HG02623 (cell line): ENCODE measurements around the gene EPHA6.
"Not testable (repeated sequence)": the region's sequence is repeated elsewhere in the genome, so short reads cannot be mapped to it uniquely, and the experiment has no call there.

Experiments used
- ATAC-seq: cut with Tn5 transposase; IDR thresholded peaks from one replicate; pipeline ENCODE4 v1.9.1; 2021; ENCODE audit warnings: moderate library complexity; ENCODE audit not compliant: unreplicated experiment

Gene EPHA6

GRCh38 chr3:97010881-97011657, 196.7 kb downstream of the EPHA6 start:
- ATAC-seq: no peak

- ATAC-seq: no peak
These were observed 207.4 kb downstream of the EPHA6 start for GRCh38 chr3:97021778-97022177.

- ATAC-seq: not testable (repeated sequence)
These were observed 211.2 kb downstream of the EPHA6 start for GRCh38 chr3:97025612-97026011.

DNA sequence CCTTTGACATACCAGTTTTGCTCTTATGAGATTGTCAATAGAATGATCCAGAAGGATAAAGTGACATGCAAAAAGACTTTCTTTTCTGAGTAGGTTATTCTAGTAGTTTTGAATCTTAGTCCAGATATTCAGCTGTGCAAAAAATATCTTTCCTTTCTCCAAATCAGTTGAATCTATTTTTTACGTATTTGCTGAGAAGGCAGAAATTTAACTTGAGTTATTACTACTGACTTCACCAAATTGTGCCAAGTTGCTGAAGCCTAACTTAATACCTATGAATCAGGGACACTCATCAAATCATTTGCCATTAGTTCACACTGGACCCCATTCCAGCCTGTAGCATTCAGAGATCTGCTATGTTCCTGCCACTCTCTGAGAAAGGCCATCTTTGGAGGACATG, 215.6 kb downstream of the EPHA6 start:
- no peak for ATAC-seq

DNA sequence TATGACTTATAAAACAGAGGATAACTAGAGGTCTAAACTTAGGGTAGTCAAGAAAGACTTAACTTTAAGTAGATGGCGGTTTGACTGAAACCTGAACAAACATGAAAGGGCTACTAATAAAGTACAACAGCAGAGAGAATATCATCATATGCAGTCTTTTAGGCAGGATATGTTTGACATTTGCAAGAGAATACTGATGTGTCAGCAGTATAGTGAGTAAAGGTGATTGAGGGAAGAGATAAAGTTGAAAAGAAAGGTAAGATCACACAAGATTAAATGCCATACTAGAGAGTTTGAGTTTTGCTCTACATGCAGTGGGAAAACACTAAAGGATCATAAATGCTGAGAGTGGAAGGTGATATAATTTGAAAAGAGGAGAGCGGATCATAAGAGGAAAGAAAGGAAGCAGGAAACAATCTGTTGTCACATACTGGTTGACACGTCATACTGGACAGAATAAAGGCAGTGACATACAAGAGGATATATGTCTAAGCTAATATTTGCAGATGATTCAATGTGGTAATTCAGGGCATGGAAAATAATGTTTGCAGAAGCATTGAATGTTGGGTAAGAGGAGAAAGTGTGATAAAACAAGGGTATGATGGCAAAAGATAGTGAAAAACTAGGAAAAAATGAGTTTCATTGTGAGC, 223.0 kb downstream of the EPHA6 start:
- no peak for ATAC-seq

- no peak for ATAC-seq
These were observed 229.0 kb downstream of the EPHA6 start for GRCh38 chr3:97043411-97043810.

DNA sequence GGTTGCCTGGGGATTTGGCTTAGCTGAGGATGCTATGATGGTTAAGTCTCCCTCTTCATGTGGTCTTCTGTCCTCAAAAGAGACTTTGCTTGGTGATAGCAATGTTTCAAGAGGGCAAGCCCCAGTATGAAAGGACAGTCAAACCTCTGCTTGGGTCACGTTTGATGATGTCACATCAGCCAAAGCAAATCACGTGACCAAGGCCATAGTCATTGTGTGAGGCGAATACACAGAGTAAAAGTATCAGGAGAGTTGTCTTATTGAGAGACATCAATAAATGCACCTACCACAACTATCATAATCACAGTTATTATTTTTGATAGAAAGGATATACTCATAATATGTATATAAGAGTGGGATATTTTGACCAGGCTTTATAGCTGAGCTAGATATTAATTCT, 243.0 kb downstream of the EPHA6 start:
- ATAC-seq: no peak

- ATAC-seq: no peak
These were observed 244.8 kb downstream of the EPHA6 start for GRCh38 chr3:97059168-97059567.

DNA sequence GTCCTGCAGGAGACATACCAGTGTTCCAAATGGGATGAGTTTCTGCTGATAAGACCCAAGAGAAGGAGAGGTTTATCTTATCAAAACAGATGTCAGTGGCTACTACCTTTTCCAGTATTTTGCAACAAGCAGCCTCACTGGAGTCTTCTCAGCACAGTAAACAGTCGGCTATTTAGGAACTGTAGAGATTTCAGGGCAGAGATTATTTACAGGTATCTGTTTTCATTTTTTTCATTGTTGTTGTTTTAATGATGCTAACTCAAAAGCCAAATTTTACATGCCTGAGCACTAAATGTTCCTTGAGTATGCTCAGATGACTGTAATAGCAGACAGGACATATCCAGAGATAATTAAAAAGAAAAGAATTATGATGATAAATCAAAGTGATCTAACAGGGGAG, 252.1 kb downstream of the EPHA6 start:
- ATAC-seq: no peak

DNA sequence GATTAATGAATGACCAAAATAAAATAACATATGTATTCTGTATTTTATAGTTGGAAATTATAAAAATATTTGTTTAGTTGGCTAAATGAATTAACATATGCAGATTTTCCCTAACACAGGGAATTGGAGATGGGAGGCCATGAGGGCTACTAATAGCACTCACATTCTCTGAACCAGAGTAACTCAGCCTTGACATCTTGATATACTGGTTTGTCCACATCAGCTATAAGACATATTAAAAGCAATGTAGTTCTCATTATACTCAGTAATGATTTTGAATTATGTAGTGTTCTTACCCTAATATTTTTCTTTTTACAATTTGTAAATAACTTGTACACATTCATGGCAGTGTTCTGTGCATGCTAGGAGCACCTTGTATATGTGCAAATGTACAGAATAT, 255.9 kb downstream of the EPHA6 start:
- no peak for ATAC-seq

- no peak for ATAC-seq
These were observed 260.2 kb downstream of the EPHA6 start for GRCh38 chr3:97074546-97074945.

- ATAC-seq: no peak
These were observed 262.3 kb downstream of the EPHA6 start for GRCh38 chr3:97076673-97077072.

DNA sequence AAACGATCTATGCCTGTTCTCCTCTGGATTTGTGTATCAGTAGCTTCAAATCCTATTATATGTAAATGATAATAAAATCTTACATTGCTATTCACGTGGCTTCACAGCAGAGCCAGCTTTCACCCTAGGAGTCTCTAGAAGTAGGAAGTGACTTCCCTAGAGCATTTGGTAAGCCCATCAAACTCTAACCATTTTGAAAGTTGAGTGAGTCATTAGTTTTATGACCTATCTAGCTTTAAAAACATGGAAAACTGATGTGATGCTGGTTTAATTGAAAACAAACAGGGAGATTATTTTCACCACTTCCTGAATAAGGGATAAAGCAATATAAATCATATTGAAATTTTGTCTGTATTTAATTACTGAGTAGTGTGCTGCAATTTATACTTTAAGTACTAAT, 275.2 kb downstream of the EPHA6 start:
- ATAC-seq: no peak

DNA sequence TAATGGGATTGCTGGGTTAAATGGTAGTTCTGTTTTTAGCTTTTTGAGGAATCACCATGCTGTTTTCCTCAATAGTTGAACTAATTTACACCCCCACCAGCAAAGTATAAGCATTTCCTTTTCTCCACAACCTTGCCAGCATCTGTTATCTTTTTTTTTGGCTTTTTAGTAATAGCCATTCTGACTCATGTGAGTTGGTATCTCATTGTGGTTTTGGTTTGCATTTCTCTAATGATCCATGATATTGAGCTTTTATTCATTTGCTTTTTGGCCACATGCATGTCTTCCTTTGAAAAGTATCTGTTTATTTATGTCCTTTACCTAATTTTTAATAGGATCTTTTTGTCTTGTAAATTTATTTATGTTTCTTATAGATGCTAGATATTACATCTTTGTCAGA, 288.2 kb downstream of the EPHA6 start:
- ATAC-seq: no peak

DNA sequence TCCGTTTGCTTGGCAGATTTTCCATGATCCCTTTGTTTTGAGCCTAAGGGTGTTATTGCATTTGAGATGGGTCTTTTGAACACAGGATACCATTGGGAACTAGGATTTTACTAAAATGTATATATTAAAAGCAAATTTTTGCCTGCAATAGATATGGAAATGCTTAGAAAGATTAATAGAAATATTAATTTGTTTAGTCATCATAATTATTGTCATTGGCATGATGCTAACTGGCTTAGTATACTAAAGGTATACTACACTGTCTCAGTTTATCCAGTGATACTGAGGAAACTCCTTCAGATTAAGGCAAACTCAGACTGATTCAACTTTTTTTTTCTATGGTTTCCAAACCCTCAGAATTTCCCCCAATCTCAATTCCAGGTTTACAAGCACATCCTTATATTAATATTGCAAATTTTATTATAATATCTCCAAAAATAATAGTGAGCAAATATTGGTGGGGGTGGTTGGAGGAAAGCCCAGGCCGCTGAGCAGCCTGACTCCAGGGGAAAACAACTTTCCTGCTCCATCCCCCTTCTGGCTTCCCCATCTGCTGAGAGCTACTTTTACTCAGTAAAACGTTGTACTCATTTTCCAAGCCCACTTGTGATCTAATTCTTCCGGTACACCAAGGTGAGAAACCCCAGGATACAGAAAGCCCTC, 291.7 kb downstream of the EPHA6 start:
- ATAC-seq: no peak

GRCh38 chr3:97106652-97106989, 292.2 kb downstream of the EPHA6 start:
- no peak for ATAC-seq

GRCh38 chr3:97108136-97108535, 293.7 kb downstream of the EPHA6 start:
- no peak for ATAC-seq

- no peak for ATAC-seq
These were observed 296.9 kb downstream of the EPHA6 start for GRCh38 chr3:97111244-97111643.

GRCh38 chr3:97121386-97121785, 307.0 kb downstream of the EPHA6 start:
- ATAC-seq: no peak

DNA sequence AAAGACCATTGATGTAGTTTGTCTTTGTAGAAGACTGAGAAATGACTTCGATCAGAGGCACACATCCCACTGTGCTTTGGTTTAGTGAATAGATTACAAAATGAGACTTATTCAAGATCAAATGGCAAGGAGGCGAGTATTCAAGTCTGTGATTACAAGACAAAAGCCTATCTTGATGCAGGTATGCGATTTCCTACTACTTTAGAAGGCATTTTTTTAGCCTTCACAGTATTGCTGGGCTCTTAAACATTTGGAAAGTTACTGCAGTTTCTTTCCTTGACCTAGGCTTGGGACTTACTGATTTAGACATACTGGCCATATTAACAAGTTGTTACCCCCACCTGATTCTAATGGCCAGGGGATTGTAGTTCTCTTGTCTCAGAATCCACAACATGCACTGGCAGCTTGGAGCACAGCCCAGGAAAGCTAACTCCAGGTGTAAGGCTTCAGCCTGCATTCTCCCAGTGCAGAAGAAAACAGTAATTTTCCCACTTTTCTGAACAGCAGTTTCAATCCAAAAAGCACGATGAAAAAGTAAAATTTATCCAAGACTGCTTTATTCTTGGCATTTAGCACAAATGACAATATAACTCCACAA, 311.6 kb downstream of the EPHA6 start:
- ATAC-seq: no peak

DNA sequence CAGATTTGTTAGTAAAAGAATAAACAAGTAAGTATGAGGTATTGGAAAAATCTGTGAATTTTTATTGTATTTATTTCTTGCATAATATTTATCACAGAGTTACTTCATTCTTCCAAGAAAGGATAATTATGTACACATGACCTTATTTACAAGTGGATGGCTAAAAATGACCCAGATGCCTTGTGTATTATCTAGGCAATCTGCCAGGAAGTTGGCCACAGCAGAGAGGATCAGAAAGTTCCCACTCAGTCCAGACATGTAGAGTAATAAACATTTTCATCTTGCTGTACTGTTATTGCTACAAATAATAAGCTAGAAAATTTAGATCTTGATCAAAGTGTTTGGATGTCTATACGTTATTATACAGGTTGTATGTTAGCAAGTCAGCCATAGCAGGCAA, 317.1 kb downstream of the EPHA6 start:
- no peak for ATAC-seq
